SK-N-MC (cell line): Measurements from ENCODE around the gene NTPCR.
"Not testable (repeated sequence)": the region's sequence is repeated elsewhere in the genome, so short reads cannot be mapped to it uniquely, and the experiment has no call there.

Experiments
- DNase-seq: peaks from one replicate; pipeline ENCODE4 v3.0.0-alpha.2; 2011; ENCODE audit warnings: low read depth, low spot score
- H3K27ac ChIP-seq: fragments of 200-600 bp; sonication (generic); 2 replicates; pipeline ENCODE4 v1.5.1; 2016; ENCODE audit warnings: mixed run types
- H3K36me3 ChIP-seq: fragments of 200-600 bp; sonication (generic); 2 replicates; pipeline ENCODE4 v1.6.1; 2017; ENCODE audit warnings: antibody characterized with exemption, low read length, mixed read lengths; ENCODE audit not compliant: insufficient read depth
- H3K4me3 ChIP-seq: fragments of 200-600 bp; sonication (generic); 2 replicates; pipeline ENCODE4 v1.5.1; 2016
- H3K9ac ChIP-seq: fragments of 200-600 bp; sonication (generic); 2 replicates; pipeline ENCODE4 v1.8.0; 2017; ENCODE audit warnings: mixed run types, mixed read lengths; ENCODE audit not compliant: insufficient read length
- H3K9me3 ChIP-seq: fragments of 200-600 bp; sonication (generic); 2 replicates; pipeline ENCODE4 v1.6.1; 2017; ENCODE audit warnings: low read depth, mild to moderate bottlenecking, antibody characterized with exemption, low read length, moderate library complexity, mixed read lengths
- EZH2 ChIP-seq: fragments of 200-600 bp; sonication (generic); IDR thresholded peaks from one replicate; pipeline ENCODE4 v1.6.1; 2017; ENCODE audit warnings: antibody characterized with exemption
- FOXP2 ChIP-seq: optimal IDR thresholded peaks from 2 replicates; pipeline ENCODE3; 2011; ENCODE audit warnings: mild to moderate bottlenecking, moderate library complexity; ENCODE audit not compliant: insufficient read depth; ENCODE audit errors: extremely low read length, control extremely low read depth
- POLR2AphosphoS5 ChIP-seq: IDR thresholded peaks from 2 replicates; pipeline ENCODE4 v1.6.1; 2012; ENCODE audit warnings: mild to moderate bottlenecking, low read depth, low read length, borderline replicate concordance

The NTPCR gene

DNA sequence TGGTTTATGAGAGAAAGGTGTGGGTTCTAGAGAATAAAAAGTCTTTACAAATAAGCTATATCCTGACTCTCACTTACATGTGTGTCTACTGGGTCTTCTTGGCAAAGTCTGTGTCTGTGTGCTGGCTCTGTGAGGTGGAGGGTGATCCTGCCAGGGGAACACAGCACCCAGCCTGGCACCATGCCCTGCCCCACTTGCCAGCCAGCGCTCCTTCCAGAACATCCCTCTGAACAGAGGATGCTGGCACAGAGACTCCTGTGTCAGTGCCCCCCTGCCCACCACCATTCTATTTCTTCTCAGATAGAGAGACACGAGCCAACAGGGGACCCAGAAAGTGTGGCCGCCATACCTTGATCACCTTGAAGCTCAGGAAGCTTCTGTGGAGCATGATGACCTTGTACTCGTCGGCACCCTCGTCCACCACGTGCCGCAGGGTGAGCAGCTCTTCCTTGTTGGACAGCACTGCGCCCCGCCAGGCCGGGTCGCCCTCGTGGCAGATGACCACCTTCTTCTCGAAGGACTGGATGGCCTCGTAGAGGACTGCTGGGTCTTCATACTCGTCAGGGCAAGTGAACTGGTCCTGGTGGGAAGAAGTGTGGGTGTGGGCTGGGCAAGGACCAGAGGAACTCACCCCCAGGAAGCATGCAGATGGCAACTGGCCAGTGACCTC is 49.7 kb downstream of the NTPCR start:
- no peak for DNase-seq
- TF ChIP-seq POLR2AphosphoS5 (no peak), EZH2 (no peak), FOXP2 (no peak)
- Histone ChIP-seq H3K9ac (no peak overlapping the region), H3K9me3 (no peaks in the 10 kb centered on the region), H3K27ac (no peak overlapping the region), H3K4me3 (no peak overlapping the region), H3K36me3 (no peaks in the 10 kb centered on the region)

GRCh38 chr1:233003638-233004037 is 53.2 kb downstream of the NTPCR start:
- not testable (repeated sequence) for H3K36me3 ChIP-seq, H3K27ac ChIP-seq, H3K4me3 ChIP-seq, H3K9me3 ChIP-seq, H3K9ac ChIP-seq, DNase-seq

GRCh38 chr1:233004451-233004850 is 54.0 kb downstream of the NTPCR start:
- TF ChIP-seq POLR2AphosphoS5 (no peak), EZH2 (no peak), FOXP2 (no peak)
- H3K27ac ChIP-seq: no peak overlapping the region

DNA sequence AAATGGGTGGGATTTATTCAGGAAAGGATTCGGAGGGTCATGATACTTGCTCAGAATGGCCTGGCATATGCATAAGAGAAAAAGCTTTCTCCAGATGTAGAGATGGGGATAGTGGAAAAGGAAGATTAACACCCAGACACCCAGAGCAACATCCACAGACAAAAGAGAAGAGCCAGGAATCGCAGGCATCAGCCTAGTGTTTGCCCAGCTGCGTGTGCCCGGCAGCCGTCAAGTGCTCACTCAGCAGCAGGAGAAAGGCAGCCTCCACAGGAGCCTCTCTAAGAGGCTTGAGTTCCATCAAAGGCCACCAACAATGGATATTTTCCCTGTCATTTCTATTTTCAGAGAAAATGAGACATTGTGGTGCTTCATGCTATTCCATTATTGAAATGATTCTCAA is 54.7 kb downstream of the NTPCR start:
- H3K36me3 ChIP-seq: no peaks in the 10 kb centered on the region
- no peak for DNase-seq
- TF ChIP-seq POLR2AphosphoS5 (no peak), FOXP2 (no peak), EZH2 (no peak)
- H3K27ac ChIP-seq: no peak overlapping the region
- H3K9me3 ChIP-seq: no peaks in the 10 kb centered on the region
- H3K9ac ChIP-seq: no peak overlapping the region
- H3K4me3 ChIP-seq: no peak overlapping the region

More at GRCh38 chr1:233004451-233004850, 54.0 kb downstream of the NTPCR start:
- Histone ChIP-seq H3K4me3 (no peak overlapping the region), H3K9me3 (no peaks in the 10 kb centered on the region), H3K9ac (no peak overlapping the region), H3K36me3 (no peaks in the 10 kb centered on the region)
- DNase-seq: no peak

- H3K27ac ChIP-seq: no peak overlapping the region
- DNase-seq: no peak
- H3K9me3 ChIP-seq: no peaks in the 10 kb centered on the region
- no peak overlapping the region for H3K9ac ChIP-seq
- TF ChIP-seq EZH2 (no peak), POLR2AphosphoS5 (no peak), FOXP2 (no peak)
- H3K4me3 ChIP-seq: no peak overlapping the region
- no peaks in the 10 kb centered on the region for H3K36me3 ChIP-seq
Observed at GRCh38 chr1:233005703-233006102, 55.3 kb downstream of the NTPCR start.

DNA sequence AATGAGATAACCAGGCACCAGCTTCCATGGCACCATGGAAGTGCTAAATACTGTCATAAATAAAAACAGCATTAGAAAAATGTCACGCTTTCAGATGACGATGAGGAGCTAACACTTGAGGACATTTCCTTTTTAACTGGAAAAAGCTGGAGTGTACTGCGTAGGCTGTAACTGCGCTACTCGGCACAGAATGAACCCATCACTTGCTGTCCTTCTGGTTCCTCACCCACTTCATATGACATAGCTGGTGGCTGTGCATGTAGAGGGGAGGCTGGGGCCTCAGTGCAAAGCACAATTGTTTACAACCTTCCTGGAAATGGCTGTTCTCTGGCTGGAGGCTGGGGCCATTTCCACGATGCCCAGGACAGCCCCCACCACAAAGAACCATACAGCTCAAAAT is 55.7 kb downstream of the NTPCR start:
- TF ChIP-seq FOXP2 (no peak), EZH2 (no peak), POLR2AphosphoS5 (no peak)
- H3K27ac ChIP-seq: no peak overlapping the region
- no peak for DNase-seq

GRCh38 chr1:233006541-233006973 is 56.1 kb downstream of the NTPCR start:
- Histone ChIP-seq H3K9ac (no peak overlapping the region), H3K9me3 (no peaks in the 10 kb centered on the region), H3K27ac (no peak overlapping the region), H3K4me3 (no peak overlapping the region), H3K36me3 (no peaks in the 10 kb centered on the region)
- no peak for DNase-seq
- TF ChIP-seq EZH2 (no peak), FOXP2 (no peak), POLR2AphosphoS5 (no peak)

More for the DNA sequence above, 55.7 kb downstream of the NTPCR start:
- no peak overlapping the region for H3K9ac ChIP-seq
- H3K9me3 ChIP-seq: no peaks in the 10 kb centered on the region
- no peak overlapping the region for H3K4me3 ChIP-seq
- H3K36me3 ChIP-seq: no peaks in the 10 kb centered on the region

DNA sequence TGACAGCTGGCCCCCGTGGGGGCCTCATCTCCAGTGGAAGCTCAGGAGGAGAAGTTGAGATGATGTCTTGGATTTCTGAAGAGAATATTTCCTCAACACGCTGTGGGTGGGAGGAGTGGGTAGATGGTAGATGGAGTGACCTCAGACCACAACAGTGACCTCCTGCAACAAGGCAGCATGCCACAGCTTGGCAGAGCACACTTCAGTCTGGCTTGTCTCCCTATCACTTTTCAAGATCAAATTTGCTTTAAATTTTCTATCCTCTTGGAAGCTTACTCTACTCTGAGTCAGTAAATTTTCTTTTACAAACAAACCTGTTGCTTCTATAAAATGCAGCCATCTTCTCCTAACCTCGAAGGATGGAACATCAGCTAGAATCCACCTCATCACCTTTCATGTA is 59.7 kb downstream of the NTPCR start:
- no peak for TF ChIP-seq POLR2AphosphoS5
- no peak for TF ChIP-seq EZH2
- no peak for TF ChIP-seq FOXP2
- Histone ChIP-seq H3K9me3 (no peaks in the 10 kb centered on the region), H3K9ac (no peak overlapping the region), H3K4me3 (no peak overlapping the region), H3K27ac (no peak overlapping the region), H3K36me3 (no peaks in the 10 kb centered on the region)
- no peak for DNase-seq

DNA sequence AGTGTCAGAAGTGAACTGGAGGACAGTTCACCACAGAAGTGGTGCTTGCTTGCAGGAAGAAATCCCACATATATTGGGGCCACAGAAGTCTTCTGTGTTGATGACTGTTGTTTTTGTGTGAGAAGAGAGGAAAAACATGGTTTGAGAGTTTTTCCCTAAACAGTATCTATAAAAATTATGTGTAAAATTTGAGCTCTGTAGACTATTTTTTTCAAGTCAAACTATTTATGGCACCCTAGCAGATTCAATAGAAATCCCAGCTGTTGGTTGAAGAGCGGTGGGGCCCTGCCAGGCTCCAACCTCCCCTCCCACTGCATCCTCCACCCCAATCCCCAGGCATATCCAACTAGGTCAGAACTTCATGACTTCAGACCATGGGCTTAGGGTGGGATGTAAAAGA is 61.6 kb downstream of the NTPCR start:
- Histone ChIP-seq H3K27ac (no peak overlapping the region), H3K4me3 (no peak overlapping the region), H3K36me3 (no peaks in the 10 kb centered on the region), H3K9ac (no peak overlapping the region), H3K9me3 (no peaks in the 10 kb centered on the region)
- DNase-seq: no peak
- no peak for TF ChIP-seq POLR2AphosphoS5
- no peak for TF ChIP-seq EZH2
- no peak for TF ChIP-seq FOXP2

DNA sequence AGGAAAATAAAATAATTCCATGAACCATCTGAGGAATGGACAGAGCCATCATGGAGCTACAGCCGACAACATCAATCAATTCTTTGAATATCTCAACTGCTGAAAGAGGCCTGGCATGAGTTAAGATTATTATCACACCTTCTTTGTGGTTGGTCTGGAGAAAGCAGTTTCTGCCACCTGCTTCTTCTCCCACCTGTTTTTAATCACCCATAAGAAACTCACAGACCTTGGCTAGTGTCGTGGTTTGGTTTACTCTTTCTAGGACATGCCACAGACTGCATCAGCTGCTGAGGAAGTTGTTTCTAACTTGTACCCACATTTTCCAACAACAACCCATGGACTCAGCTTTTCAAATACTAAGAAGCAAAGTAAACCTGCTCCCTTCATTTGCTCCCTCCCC is 65.6 kb downstream of the NTPCR start:
- no peak for DNase-seq
- Histone ChIP-seq H3K4me3 (no peak overlapping the region), H3K9me3 (no peaks in the 10 kb centered on the region), H3K27ac (no peak overlapping the region), H3K36me3 (no peaks in the 10 kb centered on the region), H3K9ac (no peak overlapping the region)
- no peak for TF ChIP-seq FOXP2
- no peak for TF ChIP-seq POLR2AphosphoS5
- TF ChIP-seq EZH2: no peak
